GM21367 (cell line): ENCODE measurements around the gene MKRN1.
"Not testable (repeated sequence)": the region's sequence is repeated elsewhere in the genome, so short reads cannot be mapped to it uniquely, and the experiment has no call there.

Experiments used
- ATAC-seq: cut with Tn5 transposase; IDR thresholded peaks from one replicate; pipeline ENCODE4 v1.9.1; 2021; ENCODE audit not compliant: unreplicated experiment

The MKRN1 gene

GRCh38 chr7:140479062-140479738, at the start of gene MKRN1:
TSS of gene MKRN1 (minus strand) at chr7:140479505. CDS start at chr7:140479344, 161 bp downstream.
- ATAC-seq = peak; percentile 93

GRCh38 chr7:140526787-140527664, 47.7 kb upstream of the MKRN1 start:
- no peak for ATAC-seq

GRCh38 chr7:140526214-140526613, 46.9 kb upstream of the MKRN1 start:
- no peak for ATAC-seq

GRCh38 chr7:140525743-140526142, 46.4 kb upstream of the MKRN1 start:
- ATAC-seq = no peak

GRCh38 chr7:140521421-140521820, 42.1 kb upstream of the MKRN1 start:
- no peak for ATAC-seq

GRCh38 chr7:140519007-140519399, 39.7 kb upstream of the MKRN1 start:
- no peak for ATAC-seq

- no peak for ATAC-seq
These were observed 39.2 kb upstream of the MKRN1 start for GRCh38 chr7:140518370-140519006.

GRCh38 chr7:140517546-140518369, 38.5 kb upstream of the MKRN1 start:
- no peak for ATAC-seq

GRCh38 chr7:140512317-140513000, 33.2 kb upstream of the MKRN1 start:
- no peak for ATAC-seq

GRCh38 chr7:140509789-140510188, 30.5 kb upstream of the MKRN1 start:
- no peak for ATAC-seq

- ATAC-seq = not testable (repeated sequence)
These were observed 28.3 kb upstream of the MKRN1 start for GRCh38 chr7:140507556-140507955.

GRCh38 chr7:140506788-140507464, 27.6 kb upstream of the MKRN1 start:
- ATAC-seq = no peak

- ATAC-seq = no peak
These were observed 22.7 kb upstream of the MKRN1 start for GRCh38 chr7:140501966-140502365.

GRCh38 chr7:140497807-140498206, 18.5 kb upstream of the MKRN1 start:
- not testable (repeated sequence) for ATAC-seq

GRCh38 chr7:140497241-140497769, 18.0 kb upstream of the MKRN1 start:
- no peak for ATAC-seq

GRCh38 chr7:140495514-140496097, 16.3 kb upstream of the MKRN1 start:
- no peak for ATAC-seq

- ATAC-seq = no peak
These were observed 15.6 kb upstream of the MKRN1 start for GRCh38 chr7:140494867-140495266.

GRCh38 chr7:140489026-140489359, 9.7 kb upstream of the MKRN1 start:
- ATAC-seq = no peak
